ENCODE measurements around the gene GLG1.
"Not testable (repeated sequence)": the region's sequence is repeated elsewhere in the genome, so short reads cannot be mapped to it uniquely, and the experiment has no call there.

Gene GLG1

GRCh38 chr16:74606521-74607309, at the start of gene GLG1:
Gene GLG1, minus strand, starts transcription at chr16:74607114. Its CDS starts 20 bp downstream, at chr16:74607094.
- Histone ChIP-seq H3K79me2 (ENCODE audit: low read length) (peaks cover 52% of the 10 kb centered on the region), H3K36me3 (replicated peaks; ENCODE audit: low read depth, low read length) (no peaks in the 10 kb centered on the region), H2AFZ (ENCODE audit: low read depth, low read length) (peak within 1 kb of the TSS; percentile 87), H3K9ac (ENCODE audit: low read length) (peak within 1 kb of the TSS; percentile 93), H4K20me1 (ENCODE audit: insufficient read depth, low read length) (peaks cover 18% of the 10 kb centered on the region), H3K4me2 (ENCODE audit: low read length) (peak within 1 kb of the TSS; percentile 83), H3K4me1 (ENCODE audit: low read length) (peaks cover 16% of the 10 kb centered on the region), H3K27me3 (ENCODE audit: low read depth, low read length) (no peaks in the 10 kb centered on the region), H3K4me3 (ENCODE audit: low read length) (peak within 1 kb of the TSS; percentile 95), H3K9me3 (ENCODE audit: insufficient read depth, low read length) (no peaks in the 10 kb centered on the region), H3K27ac (ENCODE audit: low read length) (peak within 1 kb of the TSS; percentile 72)
- no peak for TF ChIP-seq EZH2phosphoT487 (IDR thresholded peaks at IDR 0.05; ENCODE audit: low read depth)
- TF ChIP-seq, protein P1, sequence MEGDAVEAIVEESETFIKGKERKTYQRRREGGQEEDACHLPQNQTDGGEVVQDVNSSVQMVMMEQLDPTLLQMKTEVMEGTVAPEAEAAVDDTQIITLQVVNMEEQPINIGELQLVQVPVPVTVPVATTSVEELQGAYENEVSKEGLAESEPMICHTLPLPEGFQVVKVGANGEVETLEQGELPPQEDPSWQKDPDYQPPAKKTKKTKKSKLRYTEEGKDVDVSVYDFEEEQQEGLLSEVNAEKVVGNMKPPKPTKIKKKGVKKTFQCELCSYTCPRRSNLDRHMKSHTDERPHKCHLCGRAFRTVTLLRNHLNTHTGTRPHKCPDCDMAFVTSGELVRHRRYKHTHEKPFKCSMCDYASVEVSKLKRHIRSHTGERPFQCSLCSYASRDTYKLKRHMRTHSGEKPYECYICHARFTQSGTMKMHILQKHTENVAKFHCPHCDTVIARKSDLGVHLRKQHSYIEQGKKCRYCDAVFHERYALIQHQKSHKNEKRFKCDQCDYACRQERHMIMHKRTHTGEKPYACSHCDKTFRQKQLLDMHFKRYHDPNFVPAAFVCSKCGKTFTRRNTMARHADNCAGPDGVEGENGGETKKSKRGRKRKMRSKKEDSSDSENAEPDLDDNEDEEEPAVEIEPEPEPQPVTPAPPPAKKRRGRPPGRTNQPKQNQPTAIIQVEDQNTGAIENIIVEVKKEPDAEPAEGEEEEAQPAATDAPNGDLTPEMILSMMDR (IDR thresholded peaks at IDR 0.05; ENCODE audit: low read depth, low read length) = no peak

DNA sequence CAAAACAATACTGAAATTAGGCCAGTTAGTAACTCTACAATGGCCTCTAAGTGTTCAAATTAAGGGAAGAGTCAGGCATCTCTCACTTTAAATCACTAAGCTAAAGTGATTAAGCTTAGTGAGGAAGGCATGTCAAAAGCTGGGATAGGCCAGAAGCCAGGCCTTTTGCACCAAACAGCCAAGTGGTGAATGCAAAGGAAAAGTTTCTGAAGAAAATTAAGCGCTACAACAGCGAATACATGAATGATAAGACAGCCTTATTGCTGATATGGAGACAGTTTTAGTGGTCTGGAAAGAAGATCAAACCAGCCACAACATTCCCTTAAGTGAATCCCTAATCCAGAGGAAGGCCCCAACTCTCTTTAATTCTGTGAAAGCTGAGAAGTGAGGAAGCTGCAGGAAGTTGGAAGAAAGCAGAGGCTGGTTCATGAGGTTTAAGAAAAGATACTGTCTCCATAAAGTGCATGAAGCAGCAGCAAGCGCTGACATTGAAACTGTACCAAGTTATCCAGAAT, 47.7 kb upstream of the GLG1 start:
- TF ChIP-seq, protein P1 (IDR thresholded peaks at IDR 0.05; ENCODE audit: low read depth, low read length) = no peak
- TF ChIP-seq EZH2phosphoT487 (IDR thresholded peaks at IDR 0.05; ENCODE audit: low read depth) = no peak
- Histone ChIP-seq H3K27ac (ENCODE audit: low read length) (no peak overlapping the region), H2AFZ (ENCODE audit: low read depth, low read length) (no peak overlapping the region), H3K27me3 (ENCODE audit: low read depth, low read length) (no peaks in the 10 kb centered on the region), H3K4me3 (ENCODE audit: low read length) (no peak overlapping the region), H3K79me2 (ENCODE audit: low read length) (peaks cover 99% of the 10 kb centered on the region), H3K9ac (ENCODE audit: low read length) (no peak overlapping the region), H3K4me1 (ENCODE audit: low read length) (peaks cover 19% of the 10 kb centered on the region), H3K36me3 (replicated peaks; ENCODE audit: low read depth, low read length) (peaks cover 71% of the 10 kb centered on the region), H3K4me2 (ENCODE audit: low read length) (no peak overlapping the region), H4K20me1 (ENCODE audit: insufficient read depth, low read length) (peaks cover 69% of the 10 kb centered on the region), H3K9me3 (ENCODE audit: insufficient read depth, low read length) (no peaks in the 10 kb centered on the region)

DNA sequence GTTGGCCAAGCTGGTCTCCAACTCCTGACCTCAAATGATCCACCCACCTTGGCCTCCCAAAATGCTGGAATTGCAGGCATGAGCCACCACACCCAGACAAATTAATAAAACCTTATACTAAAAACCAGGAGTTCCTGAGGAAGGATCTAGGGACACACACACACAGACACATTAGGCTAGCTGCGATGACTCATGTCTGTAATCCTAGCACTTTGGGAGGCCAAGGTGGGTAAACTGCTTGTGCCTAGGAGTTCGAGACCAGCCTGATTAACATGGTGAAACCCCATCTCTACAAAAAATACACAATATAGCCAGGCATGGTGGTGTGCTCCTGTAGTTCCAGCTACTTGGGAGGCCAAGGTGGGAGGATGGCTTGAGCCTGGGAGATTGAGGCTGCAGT, 46.0 kb upstream of the GLG1 start:
- Histone ChIP-seq H3K36me3 (replicated peaks; ENCODE audit: low read depth, low read length) (peaks cover 62% of the 10 kb centered on the region), H3K79me2 (ENCODE audit: low read length) (peaks cover 98% of the 10 kb centered on the region), H4K20me1 (ENCODE audit: insufficient read depth, low read length) (peaks cover 52% of the 10 kb centered on the region)
- H3K9me3 ChIP-seq (ENCODE audit: insufficient read depth, low read length); H3K27ac ChIP-seq (ENCODE audit: low read length); H3K4me1 ChIP-seq (ENCODE audit: low read length); H3K4me2 ChIP-seq (ENCODE audit: low read length); H3K9ac ChIP-seq (ENCODE audit: low read length); H2AFZ ChIP-seq (ENCODE audit: low read depth, low read length); H3K4me3 ChIP-seq (ENCODE audit: low read length); H3K27me3 ChIP-seq (ENCODE audit: low read depth, low read length): not testable (repeated sequence)

- Histone ChIP-seq H3K27me3 (ENCODE audit: low read depth, low read length) (no peaks in the 10 kb centered on the region), H3K9ac (ENCODE audit: low read length) (no peak overlapping the region), H3K4me1 (ENCODE audit: low read length) (no peaks in the 10 kb centered on the region), H3K36me3 (replicated peaks; ENCODE audit: low read depth, low read length) (peaks cover 60% of the 10 kb centered on the region), H3K4me3 (ENCODE audit: low read length) (no peak overlapping the region), H3K4me2 (ENCODE audit: low read length) (no peak overlapping the region), H3K27ac (ENCODE audit: low read length) (no peak overlapping the region), H3K9me3 (ENCODE audit: insufficient read depth, low read length) (no peaks in the 10 kb centered on the region), H4K20me1 (ENCODE audit: insufficient read depth, low read length) (peaks cover 45% of the 10 kb centered on the region), H2AFZ (ENCODE audit: low read depth, low read length) (no peak overlapping the region), H3K79me2 (ENCODE audit: low read length) (peaks cover 97% of the 10 kb centered on the region)
- TF ChIP-seq, protein P1 (IDR thresholded peaks at IDR 0.05; ENCODE audit: low read depth, low read length) = no peak
- TF ChIP-seq EZH2phosphoT487 (IDR thresholded peaks at IDR 0.05; ENCODE audit: low read depth) = no peak
These were observed 45.3 kb upstream of the GLG1 start for GRCh38 chr16:74652249-74652648.
